SU-DHL-6 (cell line): ENCODE data around the gene SMURF2.

ENCODE experiments used
- EZH2phosphoT487 ChIP-seq: fragments of 200-600 bp; sonication (generic), shearing (Covaris generic); conservative IDR thresholded peaks from 2 replicates; pipeline ENCODE4 v1.6.1; 2018; ENCODE audit warnings: mild to moderate bottlenecking, antibody characterized with exemption, low read length, moderate library complexity, mixed read lengths
- TF ChIP-seq, protein P1 (sequence below): fragments of 200-600 bp; sonication (generic); IDR thresholded peaks from one replicate; pipeline ENCODE4 v1.5.1; 2017; ENCODE audit warnings: antibody characterized with exemption, mild to moderate bottlenecking, low read length, moderate library complexity; ENCODE audit not compliant: insufficient read depth, poor library complexity, severe bottlenecking

- TF ChIP-seq, protein P1, sequence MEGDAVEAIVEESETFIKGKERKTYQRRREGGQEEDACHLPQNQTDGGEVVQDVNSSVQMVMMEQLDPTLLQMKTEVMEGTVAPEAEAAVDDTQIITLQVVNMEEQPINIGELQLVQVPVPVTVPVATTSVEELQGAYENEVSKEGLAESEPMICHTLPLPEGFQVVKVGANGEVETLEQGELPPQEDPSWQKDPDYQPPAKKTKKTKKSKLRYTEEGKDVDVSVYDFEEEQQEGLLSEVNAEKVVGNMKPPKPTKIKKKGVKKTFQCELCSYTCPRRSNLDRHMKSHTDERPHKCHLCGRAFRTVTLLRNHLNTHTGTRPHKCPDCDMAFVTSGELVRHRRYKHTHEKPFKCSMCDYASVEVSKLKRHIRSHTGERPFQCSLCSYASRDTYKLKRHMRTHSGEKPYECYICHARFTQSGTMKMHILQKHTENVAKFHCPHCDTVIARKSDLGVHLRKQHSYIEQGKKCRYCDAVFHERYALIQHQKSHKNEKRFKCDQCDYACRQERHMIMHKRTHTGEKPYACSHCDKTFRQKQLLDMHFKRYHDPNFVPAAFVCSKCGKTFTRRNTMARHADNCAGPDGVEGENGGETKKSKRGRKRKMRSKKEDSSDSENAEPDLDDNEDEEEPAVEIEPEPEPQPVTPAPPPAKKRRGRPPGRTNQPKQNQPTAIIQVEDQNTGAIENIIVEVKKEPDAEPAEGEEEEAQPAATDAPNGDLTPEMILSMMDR: no peak
- no peak for TF ChIP-seq EZH2phosphoT487
Measured at GRCh38 chr17:64632606-64633005, 29.5 kb downstream of the SMURF2 start.
